Neural cell (in vitro differentiated cells): Measurements from ENCODE around the gene EPB42. TPM values are rescaled to one million over a fixed set of nuclear protein-coding genes. Genes with fewer than 3 reads are reported as not detected.

ENCODE experiments used
- H2AFZ ChIP-seq: fragments of 200-600, 300-800 bp; sonication (generic), shearing (Covaris generic); 2 replicates; pipeline ENCODE4 v1.6.0; 2014; ENCODE audit warnings: low read depth, mild to moderate bottlenecking, antibody characterized with exemption, low read length, moderate library complexity
- H3F3A ChIP-seq: fragments of 200-600 bp; shearing (Covaris generic); 2 replicates; pipeline ENCODE4 v1.6.1; 2016; ENCODE audit warnings: mild to moderate bottlenecking, moderate library complexity, mixed read lengths, antibody characterized with exemption, low read length; ENCODE audit not compliant: insufficient read depth, poor library complexity, severe bottlenecking
- H3K27ac ChIP-seq: fragments of 200-600, 300-800 bp; sonication (generic), shearing (Covaris generic); 2 replicates; pipeline ENCODE4 v1.5.1; 2014; ENCODE audit warnings: mild to moderate bottlenecking, low read length, moderate library complexity
- H3K27me3 ChIP-seq: fragments of 300-800, 200-600 bp; sonication (generic), shearing (Covaris generic); 2 replicates; pipeline ENCODE4 v1.6.0; 2014; ENCODE audit warnings: mild to moderate bottlenecking, low read depth, low read length, moderate library complexity; ENCODE audit not compliant: insufficient read depth
- H3K36me3 ChIP-seq: fragments of 300-800, 200-600 bp; sonication (generic), shearing (Covaris generic); 2 replicates; pipeline ENCODE4 v1.5.1; 2014; ENCODE audit warnings: mild to moderate bottlenecking, antibody characterized with exemption, low read length, moderate library complexity; ENCODE audit not compliant: insufficient read depth
- H3K4me2 ChIP-seq: fragments of 300-800, 200-600 bp; sonication (generic), shearing (Covaris generic); 2 replicates; pipeline ENCODE4 v1.6.0; 2014; ENCODE audit warnings: mild to moderate bottlenecking, low read length
- H3K4me3 ChIP-seq: fragments of 300-800, 200-600 bp; sonication (generic), shearing (Covaris generic); 2 replicates; pipeline ENCODE4 v1.5.1; 2014; ENCODE audit warnings: mild to moderate bottlenecking, low read length, moderate library complexity
- H3K79me2 ChIP-seq: fragments of 200-600 bp; shearing (Covaris generic); replicated peaks from 2 replicates; pipeline ENCODE4 v1.6.0; 2014; ENCODE audit warnings: mild to moderate bottlenecking, low read length, moderate library complexity; ENCODE audit not compliant: insufficient read depth
- H3K9ac ChIP-seq: fragments of 300-800, 200-600 bp; sonication (generic), shearing (Covaris generic); 2 replicates; pipeline ENCODE4 v1.6.1; 2016; ENCODE audit warnings: mild to moderate bottlenecking, low read length, mixed read lengths
- H3K9me2 ChIP-seq: fragments of 200-600 bp; shearing (Covaris generic); 2 replicates; pipeline ENCODE4 v1.6.1; 2016; ENCODE audit warnings: mild to moderate bottlenecking, low read length, mixed read lengths; ENCODE audit not compliant: insufficient read depth
- H3K9me3 ChIP-seq: fragments of 200-600, 300-800 bp; sonication (generic), shearing (Covaris generic); 2 replicates; pipeline ENCODE4 v1.6.1; 2016; ENCODE audit warnings: mild to moderate bottlenecking, mixed run types, low read length, moderate library complexity, mixed read lengths
- H4K20me1 ChIP-seq: fragments of 200-600 bp; shearing (Covaris generic); 2 replicates; pipeline ENCODE4 v1.6.1; 2016; ENCODE audit warnings: mild to moderate bottlenecking, mixed run types; ENCODE audit not compliant: insufficient read depth
- CTCF ChIP-seq: fragments of 450-650 bp; IDR thresholded peaks from 2 replicates; pipeline ENCODE4 v1.5.1; 2014; ENCODE audit warnings: antibody characterized with exemption, mild to moderate bottlenecking, moderate library complexity; ENCODE audit not compliant: poor library complexity, severe bottlenecking
- EP300 ChIP-seq: fragments of 450-650 bp; conservative IDR thresholded peaks from 2 replicates; pipeline ENCODE4 v1.6.1; 2014; ENCODE audit warnings: antibody characterized with exemption, mild to moderate bottlenecking, moderate library complexity; ENCODE audit not compliant: poor library complexity, severe bottlenecking
- MXI1 ChIP-seq: fragments of 450-650 bp; conservative IDR thresholded peaks from 2 replicates; pipeline ENCODE4 v1.6.1; 2014; ENCODE audit warnings: antibody characterized with exemption, mild to moderate bottlenecking; ENCODE audit not compliant: poor library complexity, severe bottlenecking
- RAD21 ChIP-seq: fragments of 450-650 bp; conservative IDR thresholded peaks from 2 replicates; pipeline ENCODE4 v1.6.1; 2014; ENCODE audit warnings: antibody characterized with exemption, mild to moderate bottlenecking, moderate library complexity
- REST ChIP-seq: IDR thresholded peaks from 2 replicates; pipeline ENCODE4 v1.6.1; 2012; ENCODE audit warnings: borderline replicate concordance
- SMC3 ChIP-seq: fragments of 450-650 bp; conservative IDR thresholded peaks from 2 replicates; pipeline ENCODE4 v1.6.1; 2014; ENCODE audit warnings: antibody characterized with exemption, mild to moderate bottlenecking, moderate library complexity; ENCODE audit not compliant: poor library complexity
- TAF1 ChIP-seq: IDR thresholded peaks from 2 replicates; pipeline ENCODE4 v1.6.1; 2012; ENCODE audit warnings: low read depth
- polyA plus RNA-seq: library from polyadenylated mRNA; depleted of rRNA; stranded (reverse); fragments of >200 nt; gene quantifications from 2 replicates; pipeline ENCODE4 v1.2.3, GENCODE V29; 2014

The EPB42 gene
- polyA plus RNA-seq, 1 donor from 2014 or later, result not detected

GRCh38 chr15:43187544-43188155 lies 33.2 kb downstream of the EPB42 start:
- H3K4me2 ChIP-seq, result no peak overlapping the region
- no peak for TF ChIP-seq MXI1
- peak; percentile 74 for TF ChIP-seq SMC3
- peak; percentile 63 for TF ChIP-seq CTCF
- TF ChIP-seq REST, result no peak
- peak; percentile 61 for TF ChIP-seq RAD21
- no peak overlapping the region for H3K4me3 ChIP-seq
- peaks cover 16% of the 10 kb centered on the region for H3K79me2 ChIP-seq
- H3K9ac ChIP-seq, result no peak overlapping the region
- no peaks in the 10 kb centered on the region for H4K20me1 ChIP-seq
- no peaks in the 10 kb centered on the region for H3K27me3 ChIP-seq
- H3K27ac ChIP-seq, result no peak overlapping the region
- no peaks in the 10 kb centered on the region for H3K9me3 ChIP-seq
- H2AFZ ChIP-seq, result no peak overlapping the region
- H3K9me2 ChIP-seq, result no peaks in the 10 kb centered on the region
- no peaks in the 10 kb centered on the region for H3F3A ChIP-seq
- no peaks in the 10 kb centered on the region for H3K36me3 ChIP-seq

- no peak for TF ChIP-seq EP300
- peak; percentile 25 for TF ChIP-seq RAD21
- peak; percentile 18 for TF ChIP-seq CTCF
- no peak for TF ChIP-seq MXI1
- TF ChIP-seq TAF1, result no peak
- peak overlapping the region; percentile 89 for H3K4me2 ChIP-seq
- peak overlapping the region; percentile 91 for H3K9ac ChIP-seq
- H3K27me3 ChIP-seq, result no peaks in the 10 kb centered on the region
- peaks cover 16% of the 10 kb centered on the region for H3K79me2 ChIP-seq
- peak overlapping the region; percentile 99 for H2AFZ ChIP-seq
- peak overlapping the region; percentile 75 for H3K27ac ChIP-seq
- H4K20me1 ChIP-seq, result no peaks in the 10 kb centered on the region
- H3K36me3 ChIP-seq, result no peaks in the 10 kb centered on the region
- H3K4me3 ChIP-seq, result peak overlapping the region; percentile 80
- H3F3A ChIP-seq, result no peaks in the 10 kb centered on the region
- H3K9me2 ChIP-seq, result no peaks in the 10 kb centered on the region
- H3K9me3 ChIP-seq, result no peaks in the 10 kb centered on the region
Measured at GRCh38 chr15:43186003-43186353, 34.8 kb downstream of the EPB42 start.
